ENCODE data around the gene SUGP1.
"Not testable (repeated sequence)": the region's sequence is repeated elsewhere in the genome, so short reads cannot be mapped to it uniquely, and the experiment has no call there.

The SUGP1 gene

GRCh38 chr19:19356901-19357566, 36.7 kb upstream of the SUGP1 start:
- no peak for TF ChIP-seq CTCF (IDR thresholded peaks at IDR 0.05; ENCODE audit: insufficient read depth, low read length, missing control alignments)
- H3K4me3 ChIP-seq (ENCODE audit: low read depth, low read length), result no peak overlapping the region
- POLR2A ChIA-PET, result no interaction called here
- DNase-seq (ENCODE audit: low read depth, low spot score), result no peak
- CTCF ChIA-PET, result interaction anchor here (1.1 to 15.2 kb wide), 4 partner anchors 10 to 132 kb away, joined by 3 to 392 read pairs (median 8); no protein-coding TSS in a partner anchor

GRCh38 chr19:19356500-19356899, 36.2 kb upstream of the SUGP1 start:
- no peak for DNase-seq (ENCODE audit: low read depth, low spot score)
- no peak for TF ChIP-seq CTCF (IDR thresholded peaks at IDR 0.05; ENCODE audit: insufficient read depth, low read length, missing control alignments)
- POLR2A ChIA-PET, result no interaction called here
- no peak overlapping the region for H3K4me3 ChIP-seq (ENCODE audit: low read depth, low read length)
- CTCF ChIA-PET, result interaction anchor here (1.1 kb wide), 1 partner anchor 9 kb away, joined by 4 read pairs; no protein-coding TSS in a partner anchor

- CTCF ChIA-PET, result interaction anchor here (1.0 kb wide), 1 partner anchor 9 kb away, joined by 3 read pairs; no protein-coding TSS in a partner anchor
- POLR2A ChIA-PET, result no interaction called here
- no peak overlapping the region for H3K4me3 ChIP-seq (ENCODE audit: low read depth, low read length)
- DNase-seq (ENCODE audit: low read depth, low spot score), result no peak
- TF ChIP-seq CTCF (IDR thresholded peaks at IDR 0.05; ENCODE audit: insufficient read depth, low read length, missing control alignments), result no peak
Observed at GRCh38 chr19:19355606-19356139, 35.4 kb upstream of the SUGP1 start.

GRCh38 chr19:19354932-19355331, 34.6 kb upstream of the SUGP1 start:
- no peak for DNase-seq (ENCODE audit: low read depth, low spot score)
- ChIA-PET CTCF (interaction anchor here (1.0 kb wide), 1 partner anchor 10 kb away, joined by 3 read pairs; no protein-coding TSS in a partner anchor), POLR2A (no interaction called here)
- H3K4me3 ChIP-seq (ENCODE audit: low read depth, low read length), result no peak overlapping the region
- TF ChIP-seq CTCF (IDR thresholded peaks at IDR 0.05; ENCODE audit: insufficient read depth, low read length, missing control alignments), result no peak

GRCh38 chr19:19354007-19354406, 33.7 kb upstream of the SUGP1 start:
- ChIA-PET POLR2A (no interaction called here), CTCF (interaction anchor here (1.1 to 4.1 kb wide), 2 partner anchors 12 to 136 kb away, joined by 4 to 33 read pairs; no protein-coding TSS in a partner anchor)
- TF ChIP-seq CTCF (IDR thresholded peaks at IDR 0.05; ENCODE audit: insufficient read depth, low read length, missing control alignments), result no peak
- no peak overlapping the region for H3K4me3 ChIP-seq (ENCODE audit: low read depth, low read length)
- no peak for DNase-seq (ENCODE audit: low read depth, low spot score)

- no peak for DNase-seq (ENCODE audit: low read depth, low spot score)
- no peak overlapping the region for H3K4me3 ChIP-seq (ENCODE audit: low read depth, low read length)
- TF ChIP-seq CTCF (IDR thresholded peaks at IDR 0.05; ENCODE audit: insufficient read depth, low read length, missing control alignments), result no peak
- CTCF ChIA-PET, result interaction anchor here (2.3 to 6.9 kb wide), 3 partner anchors 9 to 138 kb away, joined by 10 to 33 read pairs (median 31); no protein-coding TSS in a partner anchor
- POLR2A ChIA-PET, result interaction anchor here (0.5 kb wide), 1 partner anchor 31 kb away, joined by 3 read pairs; no protein-coding TSS in a partner anchor
Observed at GRCh38 chr19:19352823-19353222, 32.5 kb upstream of the SUGP1 start.

GRCh38 chr19:19350756-19351155, 30.4 kb upstream of the SUGP1 start:
- not testable (repeated sequence) for DNase-seq (ENCODE audit: low read depth, low spot score); H3K4me3 ChIP-seq (ENCODE audit: low read depth, low read length)
- POLR2A ChIA-PET, result interaction anchor here (0.7 kb wide), 1 partner anchor 344 kb away, joined by 3 read pairs; no protein-coding TSS in a partner anchor
- CTCF ChIA-PET, result interaction anchor here (1.3 to 6.9 kb wide), 4 partner anchors 9 to 140 kb away, joined by 5 to 33 read pairs (median 20); no protein-coding TSS in a partner anchor

Measured in AG04449 (cell line).